ENCODE results near the gene SPATS2. TPM values are rescaled to one million over a fixed set of nuclear protein-coding genes. Genes with fewer than 3 reads are reported as not detected.

Gene SPATS2
- total and polyA plus RNA-seq, 10 of the 15 experiments (the other 5 are each of a cell fraction or from before 2014, with no cell fraction given): 9.0 to 54.2 (median 27.5) TPM

GRCh38 chr12:49322367-49322707, 44.9 kb upstream of the SPATS2 start (continued):
- no peak for TF ChIP-seq BACH1 (IDR thresholded peaks at IDR 0.05; ENCODE audit: borderline replicate concordance)

- DNase-seq (ENCODE audit: low read depth, low spot score): peak; percentile 96
- peak within 1 kb of the TSS; percentile 95 for H3K4me3 ChIP-seq
- POLR2A ChIA-PET: interaction anchor here (0.8 to 1.8 kb wide), 11 partner anchors 9 to 340 kb away, joined by 3 to 10 read pairs (median 4); partner anchors contain the start of genes PRPH, SPATS2 and TUBA1B
- intact Hi-C loops (cut with micrococcal nuclease; ENCODE audit: unreplicated experiment): no loop called here
- peak; percentile 97 for FAIRE-seq
- peaks cover 9% of the 10 kb centered on the region for H3K4me1 ChIP-seq (ENCODE audit: control insufficient read depth, insufficient read depth, low read length)
- peaks cover 2 to 4% of the 10 kb centered on the region in 2 experiments; a peak in 3 of 4 replicates for H3K36me3 ChIP-seq (ENCODE audit: control insufficient read depth in 2 of 2, insufficient read depth in 2 of 2, low read length in 1 of 2)
- WGBS (ENCODE audit: insufficient coverage, insufficient replicate concordance, low lambda C conversion rate, missing lambda C conversion rate): 2% methylated on average over 64 of the region's 65 CpGs
- peak within 1 kb of the TSS; percentile 94 for H3K9ac ChIP-seq (ENCODE audit: control insufficient read depth, insufficient read depth, low read length)
- in situ Hi-C loops (cut with MboI): no loop called here
- H3K9me3 ChIP-seq (replicated peaks; ENCODE audit: control insufficient read depth, insufficient read depth, low read length): no peaks in the 10 kb centered on the region
- CTCF ChIA-PET: interaction anchor here (0.5 to 5.5 kb wide), 19 partner anchors 9 to 469 kb away, joined by 3 to 37 read pairs (median 4); partner anchors contain the start of genes DNAJC22 and PRPH
- H2AFZ ChIP-seq (ENCODE audit: control insufficient read depth, low read depth, low read length): peak within 1 kb of the TSS; percentile 95
- peak within 1 kb of the TSS; percentile 87 for H3K27ac ChIP-seq (ENCODE audit: control insufficient read depth, insufficient read depth)
- peak within 1 kb of the TSS; percentile 93 for H3K4me2 ChIP-seq (ENCODE audit: control insufficient read depth, insufficient read depth)
- RAD21 ChIA-PET (ENCODE audit: unreplicated experiment): interaction anchor here (0.5 to 2.2 kb wide), 14 partner anchors 9 to 418 kb away, joined by 3 to 15 read pairs (median 3); partner anchors contain the start of genes SPATS2, TMBIM6 and TUBA1C
- H4K20me1 ChIP-seq (ENCODE audit: control insufficient read depth, insufficient read depth): no peaks in the 10 kb centered on the region
- peaks cover 10% of the 10 kb centered on the region for H3K79me2 ChIP-seq (ENCODE audit: control insufficient read depth, insufficient read depth, low read length)
- BruUV-seq (replicated peaks): no TSS peak
- ATAC-seq: peak; percentile 99
- no peaks in the 10 kb centered on the region for H3K27me3 ChIP-seq (replicated peaks in 1 of 2; ENCODE audit: control insufficient read depth in 2 of 2, insufficient read depth in 2 of 2, low read length in 1 of 2)
- SMC1A ChIA-PET (ENCODE audit: uncharacterized antibody, unreplicated experiment): interaction anchor here (0.6 to 2.0 kb wide), 7 partner anchors 9 to 80 kb away, joined by 3 to 10 read pairs (median 4); partner anchors contain the start of gene DNAJC22
- TF ChIP-seq ASH2L (IDR thresholded peaks at IDR 0.05; ENCODE audit: borderline replicate concordance, low read depth) (no peak), SUZ12 (IDR thresholded peaks at IDR 0.05; ENCODE audit: unreplicated experiment) (no peak), NFXL1 (IDR thresholded peaks at IDR 0.05; ENCODE audit: borderline replicate concordance) (no peak), IRF5 (IDR thresholded peaks at IDR 0.05; ENCODE audit: borderline replicate concordance) (peak; percentile 28; the same call in 1 of the 2 replicates), TCF7 (IDR thresholded peaks at IDR 0.05; ENCODE audit: borderline replicate concordance) (no peak), CHD2 (IDR thresholded peaks at IDR 0.05; ENCODE audit: borderline replicate concordance, low read depth, low read length) (peak; percentile 98), RFX5 (IDR thresholded peaks at IDR 0.05; ENCODE audit: low read depth, low read length) (peak; percentile 83), ZBED1 (IDR thresholded peaks at IDR 0.05; ENCODE audit: borderline replicate concordance) (no peak), NFYA (IDR thresholded peaks at IDR 0.05; ENCODE audit: borderline replicate concordance, low read depth, low read length) (peak; percentile 45), NKRF (conservative IDR thresholded peaks at IDR 0.05) (peak; percentile 100), ZNF207 (IDR thresholded peaks at IDR 0.05; ENCODE audit: borderline replicate concordance) (no peak), RAD21 (IDR thresholded peaks at IDR 0.05; ENCODE audit: insufficient read depth, low read depth, low read length) (no peak), JUNB (IDR thresholded peaks at IDR 0.05) (no peak), TARDBP (IDR thresholded peaks at IDR 0.05; ENCODE audit: borderline replicate concordance) (no peak), DPF2 (IDR thresholded peaks at IDR 0.05) (no peak), TCF12 (IDR thresholded peaks at IDR 0.05; ENCODE audit: low read depth, low read length) (0 out of 2 replicates have a peak, but pooled peaks have one; percentile 14)
- TF ChIP-seq, protein P1, sequence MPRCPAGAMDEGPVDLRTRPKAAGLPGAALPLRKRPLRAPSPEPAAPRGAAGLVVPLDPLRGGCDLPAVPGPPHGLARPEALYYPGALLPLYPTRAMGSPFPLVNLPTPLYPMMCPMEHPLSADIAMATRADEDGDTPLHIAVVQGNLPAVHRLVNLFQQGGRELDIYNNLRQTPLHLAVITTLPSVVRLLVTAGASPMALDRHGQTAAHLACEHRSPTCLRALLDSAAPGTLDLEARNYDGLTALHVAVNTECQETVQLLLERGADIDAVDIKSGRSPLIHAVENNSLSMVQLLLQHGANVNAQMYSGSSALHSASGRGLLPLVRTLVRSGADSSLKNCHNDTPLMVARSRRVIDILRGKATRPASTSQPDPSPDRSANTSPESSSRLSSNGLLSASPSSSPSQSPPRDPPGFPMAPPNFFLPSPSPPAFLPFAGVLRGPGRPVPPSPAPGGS (IDR thresholded peaks at IDR 0.05; ENCODE audit: borderline replicate concordance, insufficient read depth, low read depth, low read length, poor library complexity, severe bottlenecking): no peak
These were observed 44.3 kb upstream of the SPATS2 start, which contains the start of gene TROAP for GRCh38 chr12:49322708-49323523. TSS of gene TROAP (plus strand) at chr12:49323255. CDS start at chr12:49323609, 354 bp downstream.
